CD4-positive, alpha-beta T cell (primary cell): Measurements from ENCODE around the gene DNAJC11. TPM values are rescaled to one million over a fixed set of nuclear protein-coding genes. Genes with fewer than 3 reads are reported as not detected.

Experiments used
- ATAC-seq: fragments of 200-7000 bp; cut with Tn5 transposase; one replicate; pipeline ENCODE4 v1.10.0; 2022; ENCODE audit warnings: mild to moderate bottlenecking; ENCODE audit not compliant: poor library complexity
- CTCF ChIA-PET: fragments of 350-600 bp; sonication (Branson Sonifier 250); formaldehyde crosslinking; loops from one replicate; lab custom pipeline; 2021; ENCODE audit warnings: antibody characterized with exemption, inconsistent platforms; lab: Charles Lee
- POLR2A ChIA-PET: fragments of 350-600 bp; sonication (Branson Sonifier 250); formaldehyde crosslinking; loops from one replicate; lab custom pipeline; 2021; ENCODE audit warnings: antibody characterized with exemption, inconsistent platforms; lab: Charles Lee
- DNase-seq, 14 experiments: peaks; one replicate each; pipeline ENCODE4 v3.0.0-alpha.2; 2013 to 2020; ENCODE audit warnings: mixed read lengths in 2 of 14
- H3K27ac ChIP-seq, 2 donors: one replicate each; pipeline versions ENCODE4 v1.5.1 to v1.7.0; 2013; ENCODE audit warnings: low read length in 2 of 2, low read depth in 1 of 2, mild to moderate bottlenecking in 1 of 2
- H3K27me3 ChIP-seq, 2 experiments: 1 replicate in 1 of 2; 2 replicates in 1 of 2; pipeline versions ENCODE4 v1.6.1 to v1.7.0; 2013; ENCODE audit warnings: low read length in 2 of 2, control low read depth in 1 of 2, mild to moderate bottlenecking in 1 of 2, moderate library complexity in 1 of 2; ENCODE audit not compliant: insufficient read depth in 2 of 2, control insufficient read depth in 1 of 2
- H3K36me3 ChIP-seq: one replicate; pipeline ENCODE4 v1.6.1; 2013; ENCODE audit warnings: low read length, control low read depth; ENCODE audit not compliant: insufficient read depth
- H3K4me1 ChIP-seq: one replicate; pipeline ENCODE4 v1.6.1; 2013; ENCODE audit warnings: low read length, control low read depth; ENCODE audit not compliant: insufficient read depth
- H3K4me3 ChIP-seq: one replicate; pipeline ENCODE4 v1.5.1; 2013; ENCODE audit warnings: mild to moderate bottlenecking, low read length, moderate library complexity
- H3K9me3 ChIP-seq, 2 experiments: 1 replicate in 1 of 2; 2 replicates in 1 of 2; pipeline versions ENCODE4 v1.6.1 to v1.7.0; 2013; ENCODE audit warnings: low read length in 2 of 2, mild to moderate bottlenecking in 2 of 2, control low read depth in 1 of 2, moderate library complexity in 1 of 2; ENCODE audit not compliant: control insufficient read depth in 1 of 2, insufficient read depth in 1 of 2
- H3K27ac Mint-ChIP-seq: one replicate; pipeline ENCODE4 v1.8.0; 2020; ENCODE audit warnings: mixed read lengths
- H3K27me3 Mint-ChIP-seq: one replicate; pipeline ENCODE4 v1.8.0; 2021; ENCODE audit warnings: mixed read lengths
- H3K36me3 Mint-ChIP-seq: one replicate; pipeline ENCODE4 v1.8.0; 2021; ENCODE audit warnings: low read depth, mixed read lengths
- H3K4me1 Mint-ChIP-seq: one replicate; pipeline ENCODE4 v1.8.0; 2021; ENCODE audit warnings: low read depth, mixed read lengths
- H3K4me3 Mint-ChIP-seq: one replicate; pipeline ENCODE4 v1.8.0; 2020; ENCODE audit warnings: mild to moderate bottlenecking, mixed read lengths
- H3K9me3 Mint-ChIP-seq: one replicate; pipeline ENCODE4 v1.8.0; 2020; ENCODE audit warnings: mixed read lengths
- intact Hi-C, 2 experiments: fragments of 100-400 bp; cut with DNase I in 1 of 2; cut with micrococcal nuclease in 1 of 2; formaldehyde crosslinking; loops; one replicate each; pipeline versions ENCODE4 v1.15.1 to v1.9.0; 2023 to 2025; cut with DNase I, micrococcal nuclease
- total RNA-seq, 174 experiments: library from RNA in 2 of 174; stranded (reverse) in 2 of 174; gene quantifications; one replicate each; pipeline ENCODE4 v1.2.3 and lab custom pipeline; 2021 to 2026
- TF ChIP-seq, protein P1 (sequence below): fragments of 200-600 bp; IDR thresholded peaks from one replicate; pipeline ENCODE4 v1.8.0; 2022; ENCODE audit warnings: antibody characterized with exemption, mild to moderate bottlenecking

DNAJC11 gene
- total RNA-seq, 2 experiments from 2014 or later, result 20.6 to 24.0 TPM

DNA sequence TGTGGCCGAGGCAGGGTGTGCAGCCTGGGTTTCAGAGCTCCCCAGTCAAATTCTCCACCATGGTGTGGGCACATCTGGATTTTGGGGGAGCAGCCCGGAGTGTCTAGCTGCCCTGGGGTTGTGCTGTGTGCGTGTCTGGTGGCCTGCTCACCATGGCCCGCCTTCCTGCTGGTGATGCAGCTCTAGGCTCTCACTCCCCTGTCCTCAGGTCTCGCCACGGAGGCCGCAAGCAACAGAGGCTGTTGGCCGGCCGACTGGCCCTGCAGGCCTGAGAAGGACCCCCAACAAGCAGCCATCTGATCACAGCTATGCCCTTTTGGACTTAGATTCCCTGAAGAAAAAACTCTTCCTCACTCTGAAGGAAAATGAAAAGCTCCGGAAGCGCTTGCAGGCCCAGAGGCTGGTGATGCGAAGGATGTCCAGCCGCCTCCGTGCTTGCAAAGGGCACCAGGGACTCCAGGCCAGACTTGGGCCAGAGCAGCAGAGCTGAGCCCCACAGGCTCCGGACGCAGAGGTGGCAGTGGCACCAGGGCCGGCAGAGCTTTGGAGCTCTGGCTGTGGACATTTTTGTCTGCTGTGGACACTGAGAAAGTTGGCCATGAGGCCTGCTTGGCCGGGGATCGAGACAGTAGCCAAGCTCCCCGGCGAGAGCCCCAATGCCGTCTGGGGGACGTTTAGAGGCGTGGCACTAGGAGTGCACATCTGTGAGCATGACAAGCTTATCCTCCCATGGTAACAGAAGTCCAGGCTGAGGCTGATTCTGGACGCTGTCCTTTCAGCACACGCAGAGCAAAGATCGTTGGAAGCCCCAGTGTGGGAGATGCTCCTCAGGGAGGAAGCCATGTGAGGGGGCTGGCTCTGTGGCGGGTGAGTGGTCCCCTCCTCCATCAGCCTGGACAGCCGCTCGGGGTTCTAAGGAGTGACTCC, 68.8 kb downstream of the DNAJC11 start:
- Histone ChIP-seq H3K27me3 (no peaks in the 10 kb centered on the region), H3K4me3 (no peak overlapping the region), H3K9me3 (no peaks in the 10 kb centered on the region), H3K4me1 (peaks cover 5% of the 10 kb centered on the region), H3K27ac (no peak overlapping the region), H3K36me3 (peaks cover 78% of the 10 kb centered on the region)
- intact Hi-C loops, result no loop called here
- peaks cover 7% of the 10 kb centered on the region for H3K4me1 Mint-ChIP-seq
- DNase-seq (no peak), ATAC-seq (no peak)
- TF ChIP-seq, protein P1, sequence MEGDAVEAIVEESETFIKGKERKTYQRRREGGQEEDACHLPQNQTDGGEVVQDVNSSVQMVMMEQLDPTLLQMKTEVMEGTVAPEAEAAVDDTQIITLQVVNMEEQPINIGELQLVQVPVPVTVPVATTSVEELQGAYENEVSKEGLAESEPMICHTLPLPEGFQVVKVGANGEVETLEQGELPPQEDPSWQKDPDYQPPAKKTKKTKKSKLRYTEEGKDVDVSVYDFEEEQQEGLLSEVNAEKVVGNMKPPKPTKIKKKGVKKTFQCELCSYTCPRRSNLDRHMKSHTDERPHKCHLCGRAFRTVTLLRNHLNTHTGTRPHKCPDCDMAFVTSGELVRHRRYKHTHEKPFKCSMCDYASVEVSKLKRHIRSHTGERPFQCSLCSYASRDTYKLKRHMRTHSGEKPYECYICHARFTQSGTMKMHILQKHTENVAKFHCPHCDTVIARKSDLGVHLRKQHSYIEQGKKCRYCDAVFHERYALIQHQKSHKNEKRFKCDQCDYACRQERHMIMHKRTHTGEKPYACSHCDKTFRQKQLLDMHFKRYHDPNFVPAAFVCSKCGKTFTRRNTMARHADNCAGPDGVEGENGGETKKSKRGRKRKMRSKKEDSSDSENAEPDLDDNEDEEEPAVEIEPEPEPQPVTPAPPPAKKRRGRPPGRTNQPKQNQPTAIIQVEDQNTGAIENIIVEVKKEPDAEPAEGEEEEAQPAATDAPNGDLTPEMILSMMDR, result no peak
- no peak overlapping the region for H3K4me3 Mint-ChIP-seq
- no peaks in the 10 kb centered on the region for H3K27me3 Mint-ChIP-seq
- ChIA-PET CTCF (interaction anchor here (1.4 kb wide), 1 partner anchor 78 kb away, joined by 4 read pairs; the partner anchor contains the start of genes NOL9 and TAS1R1), POLR2A (interaction anchor here (0.7 to 1.3 kb wide), 2 partner anchors 30 to 53 kb away, joined by 3 to 6 read pairs; partner anchors contain the start of genes KLHL21 and ZBTB48)
- H3K27ac Mint-ChIP-seq, result no peak overlapping the region
- no peaks in the 10 kb centered on the region for H3K9me3 Mint-ChIP-seq
- peaks cover 60% of the 10 kb centered on the region for H3K36me3 Mint-ChIP-seq

DNA sequence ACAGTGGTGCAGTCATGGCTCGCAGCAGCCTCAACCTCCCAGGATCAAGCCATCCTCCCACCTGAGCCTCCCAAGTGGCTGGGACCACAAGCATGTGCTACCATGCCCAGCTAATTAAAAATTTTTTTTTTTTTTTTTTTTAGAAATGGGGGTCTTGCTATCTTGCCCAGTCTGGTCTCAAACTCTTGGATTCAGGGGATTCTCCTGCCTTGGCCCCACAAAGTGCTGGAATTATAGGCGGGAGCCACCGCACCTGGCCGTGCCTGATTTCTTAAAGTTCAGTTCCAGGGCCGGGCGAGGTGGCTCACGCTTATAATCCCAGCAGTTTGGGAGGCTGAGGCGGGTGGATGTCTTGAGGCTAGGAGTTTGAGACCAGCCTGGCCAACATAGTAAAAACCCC, 70.6 kb downstream of the DNAJC11 start:
- TF ChIP-seq, protein P1, result no peak
- ChIA-PET CTCF (no interaction called here), POLR2A (no interaction called here)
- no peak overlapping the region for H3K27ac Mint-ChIP-seq
- no peak overlapping the region for H3K27ac ChIP-seq
- H3K4me1 Mint-ChIP-seq, result peaks cover 24% of the 10 kb centered on the region
- H3K27me3 ChIP-seq, result no peaks in the 10 kb centered on the region
- no peaks in the 10 kb centered on the region for H3K9me3 Mint-ChIP-seq
- H3K9me3 ChIP-seq, result no peaks in the 10 kb centered on the region
- ATAC-seq (no peak), DNase-seq (no peak)
- intact Hi-C loops, result no loop called here
- no peak overlapping the region for H3K4me3 ChIP-seq
- peaks cover 18% of the 10 kb centered on the region for H3K4me1 ChIP-seq
- H3K36me3 ChIP-seq, result peaks cover 66% of the 10 kb centered on the region
- H3K4me3 Mint-ChIP-seq, result no peak overlapping the region
- peaks cover 56% of the 10 kb centered on the region for H3K36me3 Mint-ChIP-seq
- no peaks in the 10 kb centered on the region for H3K27me3 Mint-ChIP-seq

DNA sequence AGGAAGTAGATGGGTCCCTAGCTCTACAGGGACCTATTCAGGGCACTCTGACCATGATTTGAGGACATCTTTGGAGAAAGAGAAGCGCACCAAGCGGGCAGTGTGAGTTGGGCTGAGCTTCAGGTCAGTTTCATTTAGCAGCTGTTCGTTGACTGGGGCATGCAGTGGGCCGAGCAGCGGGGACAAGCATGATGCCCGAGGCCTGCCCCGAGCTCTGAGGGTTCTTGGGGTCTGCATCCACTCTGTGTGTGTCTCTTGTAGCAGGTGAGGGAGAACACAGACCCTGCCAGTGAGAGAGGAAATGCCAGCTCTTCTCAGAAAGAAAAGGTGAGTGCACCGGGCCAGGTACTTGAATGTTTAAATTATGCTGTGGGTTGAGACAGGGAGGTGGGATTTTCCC, 71.6 kb downstream of the DNAJC11 start:
- ChIA-PET POLR2A (no interaction called here), CTCF (no interaction called here)
- TF ChIP-seq, protein P1, result no peak
- Mint-ChIP-seq H3K4me1 (peaks cover 29% of the 10 kb centered on the region), H3K27me3 (no peaks in the 10 kb centered on the region), H3K4me3 (no peak overlapping the region), H3K27ac (no peak overlapping the region), H3K9me3 (no peaks in the 10 kb centered on the region), H3K36me3 (peaks cover 56% of the 10 kb centered on the region)
- Histone ChIP-seq H3K4me3 (no peak overlapping the region), H3K27me3 (no peaks in the 10 kb centered on the region), H3K36me3 (peaks cover 58% of the 10 kb centered on the region), H3K9me3 (no peaks in the 10 kb centered on the region), H3K27ac (no peak overlapping the region), H3K4me1 (peaks cover 25% of the 10 kb centered on the region)
- no peak for ATAC-seq
- intact Hi-C loops, result no loop called here
- no peak for DNase-seq
